ENCODE results near the gene AP4M1.

GRCh38 chr7:100115026-100115425 lies 13.6 kb downstream of the AP4M1 start:
- TF ChIP-seq CTCF (conservative IDR thresholded peaks at IDR 0.05; ENCODE audit: low read length) (no peak), EZH2phosphoT487 (IDR thresholded peaks at IDR 0.05; ENCODE audit: borderline replicate concordance, low read depth, low read length) (no peak)

Measured in OCI-LY7 (cell line).